HS-5 (cell line): ENCODE measurements around the gene SND1.

Experiments
- DNase-seq: peaks from one replicate; pipeline ENCODE4 v3.0.0-alpha.2; 2012; ENCODE audit warnings: low read depth

The SND1 gene

DNA sequence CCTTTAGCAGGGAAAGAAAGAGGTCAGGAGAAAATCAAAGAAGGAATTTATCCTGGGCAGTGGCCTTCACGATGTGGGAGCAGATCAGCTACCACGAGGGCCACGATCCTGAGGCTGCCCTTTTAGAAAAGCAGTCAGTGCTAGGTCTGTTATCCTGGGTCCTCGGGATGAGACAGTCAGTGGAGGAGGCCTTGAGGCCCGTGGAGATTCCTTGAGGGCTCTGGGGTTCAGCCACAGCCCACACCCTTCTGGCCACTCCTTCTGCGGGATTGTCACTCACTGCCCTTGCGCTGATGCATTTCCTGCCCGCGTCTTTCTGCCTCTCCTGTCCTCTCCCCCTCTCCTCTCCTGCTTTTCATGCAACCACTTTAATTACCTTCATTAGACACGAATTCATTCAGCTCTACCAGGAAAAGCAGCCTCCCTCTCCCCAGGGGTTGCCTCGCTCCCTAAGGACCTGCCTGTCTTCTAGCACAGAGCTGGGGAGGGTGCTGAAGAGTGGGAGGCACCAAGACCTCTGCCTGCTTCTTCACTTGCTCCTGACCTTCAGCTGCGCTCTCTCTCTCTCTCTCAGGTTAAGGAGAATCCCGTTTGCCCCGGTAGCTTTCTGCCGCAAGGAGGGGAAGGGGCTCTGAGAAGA lies 421.8 kb downstream of the SND1 start:
- no peak for DNase-seq

DNA sequence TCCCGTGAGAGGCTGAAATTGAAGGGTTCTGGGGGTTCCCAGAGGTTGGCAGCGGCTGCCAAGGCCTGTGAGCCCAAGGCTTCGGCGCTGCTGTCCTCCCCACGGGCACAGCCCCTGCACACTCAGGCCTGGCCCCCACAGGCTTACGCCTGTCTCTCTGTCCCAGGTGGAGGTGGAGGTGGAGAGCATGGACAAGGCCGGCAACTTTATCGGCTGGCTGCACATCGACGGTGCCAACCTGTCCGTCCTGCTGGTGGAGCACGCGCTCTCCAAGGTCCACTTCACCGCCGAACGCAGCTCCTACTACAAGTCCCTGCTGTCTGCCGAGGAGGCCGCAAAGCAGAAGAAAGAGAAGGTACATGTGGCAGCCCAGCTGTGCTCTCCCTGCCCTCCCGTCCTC lies 422.3 kb downstream of the SND1 start:
- DNase-seq, result no peak

DNA sequence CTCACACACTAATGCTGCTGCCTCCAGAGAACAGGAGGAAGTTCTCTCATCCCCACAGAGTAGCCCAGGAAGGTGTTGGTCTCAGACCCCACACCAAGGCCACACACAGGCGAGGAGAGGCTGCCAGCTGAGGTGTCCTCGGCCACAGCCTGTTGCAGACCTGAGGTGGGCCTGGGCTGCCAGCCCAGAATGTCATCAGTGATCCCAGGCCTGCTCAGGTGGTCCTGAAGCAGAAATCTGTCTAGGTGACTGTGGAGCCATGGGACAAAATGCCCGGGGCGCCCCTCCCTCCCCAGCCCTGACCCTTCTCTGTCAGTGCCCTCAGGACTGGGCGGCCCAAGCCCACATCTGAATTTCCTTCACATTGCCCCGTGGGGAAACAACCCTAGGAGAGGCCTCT lies 422.7 kb downstream of the SND1 start:
- no peak for DNase-seq

DNA sequence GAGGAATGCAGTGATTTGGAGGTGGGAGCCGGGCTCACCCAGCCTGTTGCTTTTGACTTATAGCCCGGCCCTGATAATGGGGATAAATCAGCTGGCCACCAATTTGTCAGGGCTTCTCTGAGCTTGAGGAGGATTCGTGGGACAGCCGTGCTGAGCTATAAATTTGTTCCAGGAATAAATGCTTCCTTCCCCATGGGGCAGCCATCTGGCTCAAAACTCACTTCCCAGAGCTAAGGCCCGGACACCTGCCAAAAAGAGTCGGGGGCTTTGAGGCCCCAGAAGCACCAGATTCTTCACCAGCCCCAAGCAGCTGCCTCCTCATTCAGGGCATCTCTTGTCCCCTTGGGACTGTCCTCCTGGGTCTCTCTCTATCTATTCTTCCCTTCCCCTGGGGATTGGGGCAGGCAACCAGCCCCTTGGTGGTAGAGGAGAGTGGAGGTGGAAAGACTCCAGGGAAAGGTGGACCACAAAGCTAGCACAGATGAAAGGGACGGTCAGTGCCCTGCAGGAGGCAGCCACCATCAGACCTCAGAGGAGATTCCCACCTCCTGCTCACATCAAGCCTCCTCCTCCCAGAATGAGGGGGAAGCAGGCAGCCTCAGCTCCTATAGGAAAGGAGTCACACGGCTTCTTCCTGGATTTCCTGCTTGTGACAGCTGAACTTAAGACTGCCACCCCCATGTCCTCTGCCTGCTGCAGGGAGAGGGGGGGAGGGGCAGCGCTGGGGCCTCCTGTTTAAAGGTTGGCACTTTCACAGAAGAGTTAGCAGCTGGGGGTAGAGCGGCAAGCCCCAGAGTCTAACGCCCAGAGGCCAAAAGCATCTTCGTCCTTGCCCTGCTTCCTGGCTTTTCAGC lies 423.5 kb downstream of the SND1 start:
- no peak for DNase-seq

GRCh38 chr7:128076196-128076795 lies 424.3 kb downstream of the SND1 start:
- DNase-seq, result no peak

GRCh38 chr7:128076796-128077271 lies 424.8 kb downstream of the SND1 start:
- no peak for DNase-seq

DNA sequence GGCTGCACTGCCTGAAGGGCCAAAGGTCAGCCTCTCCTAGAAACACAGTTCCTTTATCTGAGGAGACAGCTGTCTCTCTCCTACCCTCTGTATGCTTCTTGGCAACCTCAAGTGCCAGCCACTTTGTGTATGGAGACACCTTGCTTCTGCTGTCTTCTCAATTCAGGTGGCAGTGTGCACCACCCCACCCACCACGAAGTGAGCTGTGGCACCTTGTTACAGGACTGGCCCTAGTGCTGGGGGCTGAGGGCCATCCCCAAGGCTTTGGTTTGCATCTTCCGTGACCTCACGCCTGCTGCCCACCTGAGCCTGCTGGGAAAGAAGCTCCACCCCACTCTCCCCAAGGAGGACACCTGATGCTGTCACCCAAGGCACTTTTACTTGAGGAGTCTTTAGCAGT lies 426.3 kb downstream of the SND1 start:
- no peak for DNase-seq

GRCh38 chr7:128080169-128080568 lies 428.2 kb downstream of the SND1 start:
- DNase-seq, result no peak

GRCh38 chr7:128081351-128081750 lies 429.4 kb downstream of the SND1 start:
- DNase-seq, result no peak

- no peak for DNase-seq
These were observed 429.8 kb downstream of the SND1 start for GRCh38 chr7:128081808-128082207.

GRCh38 chr7:128082431-128082830 lies 430.4 kb downstream of the SND1 start:
- no peak for DNase-seq

DNA sequence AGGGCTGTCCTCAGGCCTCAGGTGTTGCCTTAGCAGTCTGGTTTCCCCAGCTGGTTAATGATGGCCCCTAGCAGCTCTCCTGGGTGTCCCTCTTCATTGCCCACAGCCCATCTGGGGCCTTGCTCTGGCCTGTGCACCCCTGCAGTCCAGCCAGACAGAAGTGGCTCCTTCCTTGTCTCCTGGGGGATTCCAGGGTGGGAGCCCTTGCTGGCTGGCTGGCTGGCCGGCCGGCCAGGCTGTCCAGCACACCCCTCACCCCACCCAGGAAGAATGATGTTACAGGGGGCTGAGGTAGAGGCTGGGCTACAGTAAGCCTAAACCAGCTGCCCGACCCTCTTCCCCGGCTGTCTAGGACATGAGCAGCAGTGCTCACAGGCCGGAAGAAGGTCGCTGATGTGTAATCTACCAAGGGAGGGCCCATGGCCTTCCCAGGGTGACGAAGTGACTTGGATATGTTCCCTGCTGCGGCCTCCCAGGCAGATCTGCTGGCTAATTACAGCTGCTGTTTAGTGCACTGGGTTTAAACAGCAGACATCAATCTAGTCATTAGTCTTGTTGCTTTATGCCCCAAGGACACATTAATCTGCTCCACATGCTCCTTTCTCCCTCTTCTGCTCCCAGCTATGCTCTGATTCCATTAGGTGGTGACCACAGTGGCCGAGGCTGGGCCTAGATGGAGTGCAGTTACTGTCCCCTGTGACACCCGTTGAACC lies 433.1 kb downstream of the SND1 start:
- no peak for DNase-seq

GRCh38 chr7:128090492-128090891 lies 438.5 kb downstream of the SND1 start:
- DNase-seq, result no peak

DNA sequence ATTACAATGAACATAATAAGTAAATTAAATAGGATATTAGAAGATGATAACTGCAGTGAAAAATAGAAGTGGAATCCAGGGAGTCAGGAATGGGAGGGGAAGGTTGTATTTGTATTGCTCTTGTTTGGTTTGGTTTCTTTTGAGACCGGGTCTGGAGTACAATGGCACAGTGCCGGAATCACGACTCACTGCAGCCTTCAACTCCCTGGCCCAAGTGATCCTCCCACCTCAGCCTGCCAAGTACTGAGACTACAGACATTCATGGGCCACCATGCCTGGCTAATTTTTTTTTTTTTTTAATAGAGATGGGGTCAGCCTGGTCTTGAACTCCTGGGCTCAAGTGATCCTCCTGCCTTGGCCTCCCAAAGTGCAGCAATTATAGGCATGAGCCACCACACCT lies 439.1 kb downstream of the SND1 start:
- DNase-seq, result no peak

GRCh38 chr7:128092221-128092620 lies 440.2 kb downstream of the SND1 start:
- no peak for DNase-seq

GRCh38 chr7:128093614-128094570 lies 441.9 kb downstream of the SND1 start:
- DNase-seq, result no peak

DNA sequence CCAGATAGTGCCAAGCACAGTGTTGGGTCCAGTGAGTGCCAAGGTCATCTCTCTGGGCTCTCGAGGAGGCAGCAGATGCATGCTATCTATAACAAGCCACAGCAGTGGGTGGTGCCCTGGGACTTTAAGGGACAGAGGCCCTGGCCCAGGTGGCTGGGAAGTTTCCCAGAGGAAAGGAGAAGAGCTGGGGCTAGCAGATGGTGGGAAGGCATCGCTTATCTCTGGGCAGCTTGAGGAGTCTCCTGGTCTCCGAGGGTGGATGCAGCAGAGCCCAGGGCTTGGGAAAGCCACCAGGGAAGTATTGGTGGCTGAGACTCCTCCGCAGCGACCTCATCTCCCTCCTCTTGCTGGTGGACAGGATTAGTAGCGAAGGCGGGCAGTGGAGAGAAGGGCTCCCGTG lies 442.7 kb downstream of the SND1 start:
- no peak for DNase-seq

- DNase-seq, result no peak
These were observed 445.3 kb downstream of the SND1 start for GRCh38 chr7:128097211-128097731.

GRCh38 chr7:128098629-128099028 lies 446.6 kb downstream of the SND1 start:
- DNase-seq, result no peak

GRCh38 chr7:128099204-128099671 lies 447.2 kb downstream of the SND1 start:
- DNase-seq, result peak; percentile 35
